ENCODE data around the gene FASTKD3.
"Not testable (repeated sequence)": the region's sequence is repeated elsewhere in the genome, so short reads cannot be mapped to it uniquely, and the experiment has no call there.

FASTKD3 gene

GRCh38 chr5:7868773-7869473 lies at the start of gene FASTKD3, which contains the start of gene MTRR:
Gene FASTKD3, minus strand, starts transcription at chr5:7869031. Its CDS starts 948 bp downstream, at chr5:7868083.
Gene MTRR, plus strand, starts transcription at chr5:7869148. Its CDS starts 1,647 bp downstream, at chr5:7870795.
- peak; percentile 90 for DNase-seq (ENCODE audit: low read depth, low spot score)

- DNase-seq (ENCODE audit: low read depth, low spot score), result no peak
These were observed 48.6 kb upstream of the FASTKD3 start for GRCh38 chr5:7917130-7918123.

- DNase-seq (ENCODE audit: low read depth, low spot score), result no peak
These were observed 47.5 kb upstream of the FASTKD3 start for GRCh38 chr5:7916171-7916804.

GRCh38 chr5:7911429-7911771 lies 42.6 kb upstream of the FASTKD3 start:
- DNase-seq (ENCODE audit: low read depth, low spot score), result not testable (repeated sequence)

- DNase-seq (ENCODE audit: low read depth, low spot score), result no peak
These were observed 42.1 kb upstream of the FASTKD3 start for GRCh38 chr5:7910738-7911428.

- DNase-seq (ENCODE audit: low read depth, low spot score), result no peak
These were observed 39.5 kb upstream of the FASTKD3 start for GRCh38 chr5:7908317-7908716.

GRCh38 chr5:7907612-7908011 lies 38.8 kb upstream of the FASTKD3 start:
- DNase-seq (ENCODE audit: low read depth, low spot score), result no peak

GRCh38 chr5:7904170-7904569 lies 35.3 kb upstream of the FASTKD3 start:
- DNase-seq (ENCODE audit: low read depth, low spot score), result no peak

- no peak for DNase-seq (ENCODE audit: low read depth, low spot score)
These were observed 34.1 kb upstream of the FASTKD3 start for GRCh38 chr5:7902666-7903625.

GRCh38 chr5:7902201-7902600 lies 33.4 kb upstream of the FASTKD3 start:
- no peak for DNase-seq (ENCODE audit: low read depth, low spot score)

GRCh38 chr5:7897014-7897600 lies 28.3 kb upstream of the FASTKD3 start:
- DNase-seq (ENCODE audit: low read depth, low spot score), result peak; percentile 51

GRCh38 chr5:7894860-7895259 lies 26.0 kb upstream of the FASTKD3 start:
- DNase-seq (ENCODE audit: low read depth, low spot score), result no peak

- DNase-seq (ENCODE audit: low read depth, low spot score), result no peak
These were observed 25.6 kb upstream of the FASTKD3 start for GRCh38 chr5:7894439-7894838.

- DNase-seq (ENCODE audit: low read depth, low spot score), result no peak
These were observed 20.1 kb upstream of the FASTKD3 start for GRCh38 chr5:7888901-7889300.

- no peak for DNase-seq (ENCODE audit: low read depth, low spot score)
These were observed 18.1 kb upstream of the FASTKD3 start for GRCh38 chr5:7886849-7887475.

- DNase-seq (ENCODE audit: low read depth, low spot score), result no peak
These were observed 15.8 kb upstream of the FASTKD3 start for GRCh38 chr5:7884491-7885267.

- no peak for DNase-seq (ENCODE audit: low read depth, low spot score)
These were observed 14.1 kb upstream of the FASTKD3 start for GRCh38 chr5:7882926-7883325.

- DNase-seq (ENCODE audit: low read depth, low spot score), result no peak
These were observed 13.0 kb upstream of the FASTKD3 start for GRCh38 chr5:7881816-7882215.

- no peak for DNase-seq (ENCODE audit: low read depth, low spot score)
These were observed 12.3 kb upstream of the FASTKD3 start for GRCh38 chr5:7881091-7881490.
